ENCODE results near the gene COPS8. TPM values are rescaled to one million over a fixed set of nuclear protein-coding genes. Genes with fewer than 3 reads are reported as not detected.
A peak's percentile ranks its signal among the peaks of the same experiment; 100 is the strongest.

COPS8 gene
- total RNA-seq, 1 donor from 2014 or later, result 156 TPM

DNA sequence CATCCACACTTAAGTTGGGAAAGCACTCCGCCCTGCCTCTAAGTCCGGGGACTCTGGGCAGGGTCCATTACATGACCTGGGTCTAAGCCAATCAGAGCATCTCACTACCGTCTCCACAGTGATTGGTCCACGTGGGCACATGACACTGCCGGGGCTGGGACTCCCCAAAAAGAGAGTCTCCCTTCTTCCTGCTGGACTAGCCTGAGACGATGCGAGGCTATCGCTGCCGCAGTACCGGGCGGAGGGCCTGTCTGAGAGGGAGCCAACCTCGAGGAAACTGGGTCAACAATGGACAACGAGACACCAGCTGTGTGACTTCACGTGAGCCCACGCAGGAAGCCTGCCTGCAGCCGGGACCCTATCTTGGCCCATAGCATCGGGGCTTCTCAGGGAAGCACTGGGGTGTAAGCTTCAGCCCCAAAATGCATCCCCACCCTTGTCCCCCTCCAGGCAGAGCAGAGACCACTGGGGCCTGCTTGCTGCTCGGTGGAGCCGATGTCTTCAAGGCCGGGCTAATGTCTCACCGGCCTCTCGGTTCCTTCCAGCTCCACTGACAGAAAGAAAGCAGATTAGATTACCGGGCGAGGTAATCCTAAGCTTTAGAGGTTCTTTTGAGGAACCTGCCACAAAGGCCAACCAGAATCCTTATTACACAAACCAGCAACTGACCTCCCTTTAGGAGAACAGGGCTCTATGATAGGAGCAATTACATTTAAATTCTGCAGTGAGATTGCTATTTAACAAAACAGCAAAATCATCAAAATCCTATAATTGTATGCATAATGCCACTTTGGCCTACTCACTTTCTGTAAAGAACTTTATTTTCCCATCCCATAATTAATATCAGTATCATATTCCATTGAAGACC, 21.3 kb upstream of the COPS8 start:
- DNase-seq (ENCODE audit: low spot score), result no peak

DNA sequence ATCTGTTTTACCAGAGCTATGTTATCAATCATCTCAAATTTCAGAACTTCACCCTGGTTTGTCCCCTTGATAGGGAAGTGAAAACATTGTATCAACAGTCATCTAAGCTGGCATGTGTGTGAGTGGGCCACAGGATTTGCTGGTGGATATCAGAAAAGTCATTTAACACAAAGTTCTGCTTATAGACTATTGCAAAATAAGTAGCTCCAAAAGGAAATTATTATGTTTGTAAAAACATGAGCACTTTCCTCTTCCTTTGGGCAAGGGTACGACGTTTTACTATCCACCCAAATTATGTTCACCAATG, 20.7 kb upstream of the COPS8 start:
- no peak for DNase-seq (ENCODE audit: low spot score)

- DNase-seq (ENCODE audit: low spot score), result no peak
These were observed 19.3 kb upstream of the COPS8 start for GRCh38 chr2:237066396-237066795.

GRCh38 chr2:237068005-237068576, 17.6 kb upstream of the COPS8 start:
- no peak for DNase-seq (ENCODE audit: low spot score)

DNA sequence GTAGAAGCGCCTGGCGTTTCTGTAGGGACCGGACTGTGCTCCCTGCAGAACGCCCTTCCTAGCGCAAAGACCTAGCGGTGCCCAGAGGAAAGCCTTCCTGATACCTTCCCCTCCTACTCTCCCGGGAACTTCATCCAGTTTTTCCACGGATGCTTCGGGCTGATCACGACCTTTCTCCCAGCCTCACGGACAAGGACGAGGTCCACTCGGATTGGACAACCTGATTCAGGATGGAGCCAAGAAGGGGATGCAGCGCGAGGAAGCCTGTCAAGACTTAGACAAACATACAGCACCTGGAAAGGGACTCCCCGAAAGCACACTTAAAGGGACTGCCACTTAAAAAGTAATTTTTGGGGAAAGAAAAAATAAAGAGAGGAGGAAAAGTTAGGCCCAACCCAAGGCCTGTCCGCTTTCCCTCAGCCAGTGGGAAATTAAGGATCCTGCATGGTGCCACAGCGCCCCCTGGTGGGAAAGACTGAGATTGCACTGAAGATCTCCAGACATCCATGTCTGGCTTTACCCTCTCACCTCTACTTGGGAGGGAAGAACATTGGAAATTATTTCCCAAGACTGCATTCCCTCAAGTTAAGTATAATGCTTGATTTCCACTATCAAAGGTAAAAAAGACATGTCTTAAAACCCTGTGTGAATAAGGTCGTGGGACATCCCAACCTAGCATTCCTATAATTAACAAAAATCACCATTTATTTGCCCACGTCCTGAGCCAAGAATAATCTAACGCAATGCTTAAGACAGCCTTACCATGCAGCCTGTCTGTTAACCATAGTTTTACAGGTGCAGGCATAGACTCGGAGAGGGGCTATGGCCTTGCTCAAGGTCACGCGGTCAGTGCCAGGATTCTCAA, 13.4 kb upstream of the COPS8 start:
- DNase-seq (ENCODE audit: low spot score), result peak; percentile 68

GRCh38 chr2:237073552-237073951, 12.1 kb upstream of the COPS8 start:
- peak; percentile 83 for DNase-seq (ENCODE audit: low spot score)

DNA sequence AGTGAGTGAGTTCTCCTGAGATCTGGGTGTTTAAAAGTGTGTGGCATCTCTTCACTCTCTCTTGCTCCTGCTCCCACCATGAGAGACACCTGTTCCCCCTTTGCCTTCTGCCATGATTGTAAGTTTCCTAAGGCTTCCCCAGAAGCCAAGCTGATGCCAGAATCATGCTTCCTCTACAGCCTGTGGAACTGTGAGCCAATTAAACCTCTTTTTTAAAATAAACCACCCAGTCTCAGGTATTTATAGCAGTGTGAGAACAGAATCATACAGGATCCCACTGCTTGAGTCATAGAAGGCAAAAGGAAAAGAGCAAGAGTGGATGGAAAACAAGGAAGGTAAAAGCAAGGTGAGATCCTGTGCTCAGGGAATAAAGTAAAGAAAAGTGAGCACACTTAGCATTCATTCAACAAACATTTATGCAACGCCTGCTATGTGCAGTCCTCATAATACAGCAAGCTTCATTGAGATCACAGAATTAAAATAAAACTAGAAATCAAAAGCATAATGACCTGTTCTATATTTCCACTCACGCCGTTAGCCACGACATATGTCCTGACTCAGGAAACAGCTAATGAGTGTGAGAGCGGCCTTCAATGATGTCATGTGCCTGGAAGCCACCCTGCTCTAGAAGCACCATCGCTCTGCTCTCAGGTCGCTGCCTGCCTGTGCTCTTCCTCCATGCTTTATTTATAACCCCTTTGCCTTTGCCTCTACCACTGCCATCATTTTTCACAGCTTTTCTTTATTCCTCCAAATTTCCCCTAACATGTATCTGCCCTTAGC, 11.3 kb upstream of the COPS8 start:
- no peak for DNase-seq (ENCODE audit: low spot score)

GRCh38 chr2:237075749-237076599, 9.7 kb upstream of the COPS8 start:
- DNase-seq (ENCODE audit: low spot score), result no peak

- DNase-seq (ENCODE audit: low spot score), result no peak
These were observed 4.1 kb upstream of the COPS8 start for GRCh38 chr2:237081596-237081995.

DNA sequence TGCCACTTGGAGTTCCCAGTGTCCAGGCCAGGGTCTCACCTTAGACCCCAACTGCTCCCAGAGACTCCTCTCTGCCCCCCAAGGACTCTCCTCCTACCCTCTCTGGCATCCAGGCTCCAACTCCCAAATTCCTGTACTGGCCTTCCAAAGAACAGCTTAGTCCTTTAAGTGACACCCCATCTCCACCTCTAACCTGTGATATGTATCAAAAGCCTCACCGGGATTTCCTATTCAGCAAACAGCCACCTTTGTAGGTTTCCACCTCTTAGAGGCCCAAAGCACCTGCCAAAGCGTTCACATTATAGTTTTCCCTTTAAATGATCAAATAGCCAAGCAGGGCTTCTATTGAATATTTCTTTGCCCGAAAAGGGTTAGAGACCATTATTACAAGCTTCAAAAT, 2.7 kb upstream of the COPS8 start:
- DNase-seq (ENCODE audit: low spot score), result no peak

DNA sequence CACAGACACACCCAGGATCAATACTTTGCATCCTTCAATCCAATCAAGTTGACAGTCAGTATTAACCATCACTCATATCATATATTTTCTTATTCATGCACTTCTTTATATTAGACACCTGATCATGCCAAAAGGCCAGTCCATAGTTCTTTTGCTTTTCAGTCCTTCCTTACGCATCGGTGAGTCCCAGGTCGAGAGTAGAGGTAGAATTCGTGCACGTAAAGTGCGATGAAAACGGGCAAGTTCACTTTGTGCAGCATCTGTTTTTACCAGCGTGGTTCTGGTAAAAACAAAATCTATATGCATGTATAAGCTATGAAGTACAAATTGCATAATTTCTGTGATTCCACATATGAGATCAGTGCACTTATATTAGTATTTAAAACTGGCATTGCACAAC, 1.2 kb upstream of the COPS8 start:
- no peak for DNase-seq (ENCODE audit: low spot score)

- DNase-seq (ENCODE audit: low spot score), result no peak
These were observed 5.2 kb downstream of the COPS8 start for GRCh38 chr2:237090906-237091305.

- no peak for DNase-seq (ENCODE audit: low spot score)
These were observed 6.2 kb downstream of the COPS8 start for GRCh38 chr2:237091779-237092436.

DNA sequence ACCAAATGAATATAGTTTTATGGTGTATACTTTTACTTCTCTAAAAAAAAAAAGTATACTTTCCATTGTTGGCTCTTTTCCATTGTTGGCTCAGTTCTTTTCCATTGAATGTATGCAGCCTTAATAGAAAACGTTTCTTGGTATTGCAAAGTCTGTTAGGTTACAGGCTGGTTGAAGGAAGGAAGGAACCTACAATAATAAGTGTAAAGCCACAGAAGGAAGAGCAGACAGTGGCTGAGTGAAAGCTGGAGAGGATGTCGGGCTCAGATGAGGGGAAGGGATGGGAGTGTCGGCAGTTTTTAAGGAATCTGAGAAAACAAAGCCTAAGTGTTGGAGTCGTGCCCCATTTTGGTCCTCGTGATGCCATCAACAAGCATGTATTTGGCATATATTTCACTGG, 6.8 kb downstream of the COPS8 start:
- DNase-seq (ENCODE audit: low spot score), result no peak

DNA sequence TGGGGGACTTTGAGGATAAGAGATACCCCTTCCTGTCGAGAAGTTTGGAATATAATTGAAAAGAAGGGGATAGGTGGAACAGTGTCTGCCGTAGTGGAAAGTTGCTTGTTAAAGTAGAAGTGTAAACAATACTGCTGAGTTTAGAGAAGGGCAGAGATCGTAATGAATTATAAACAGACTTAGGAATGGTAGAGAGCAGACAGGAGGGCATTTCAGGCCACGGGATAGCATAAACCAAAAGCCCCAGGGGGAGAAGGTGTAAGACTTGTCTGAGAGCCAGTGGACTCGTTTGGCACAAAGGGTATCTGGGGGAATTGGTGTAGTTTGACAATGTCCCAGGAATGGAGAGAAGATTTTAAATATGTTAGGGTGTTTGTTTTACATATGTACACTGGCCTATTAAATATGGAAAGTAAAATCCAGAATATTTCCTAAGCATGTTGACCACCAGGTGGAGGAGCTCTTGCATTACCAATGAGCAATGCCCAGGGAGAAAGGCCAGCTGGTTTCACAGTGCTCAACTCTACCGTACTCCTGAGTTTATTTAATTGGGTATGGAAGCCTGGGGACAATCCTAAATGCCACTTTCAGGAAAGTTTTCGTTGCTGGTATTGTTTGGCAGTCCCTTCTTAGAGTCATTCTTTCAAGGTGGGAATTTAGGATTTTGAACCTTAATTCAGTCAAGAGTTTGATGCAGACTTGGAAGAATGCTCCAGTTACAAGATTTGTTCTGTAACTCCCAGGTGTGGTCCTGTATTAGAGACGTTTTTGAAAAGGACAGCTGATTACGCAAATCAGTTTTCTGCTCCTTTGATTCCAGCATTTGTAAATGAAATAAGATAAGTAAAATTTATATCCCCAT, 7.5 kb downstream of the COPS8 start:
- peak; percentile 83 for DNase-seq (ENCODE audit: low spot score)

- DNase-seq (ENCODE audit: low spot score), result no peak
These were observed 10.5 kb downstream of the COPS8 start for GRCh38 chr2:237096201-237096600.

DNA sequence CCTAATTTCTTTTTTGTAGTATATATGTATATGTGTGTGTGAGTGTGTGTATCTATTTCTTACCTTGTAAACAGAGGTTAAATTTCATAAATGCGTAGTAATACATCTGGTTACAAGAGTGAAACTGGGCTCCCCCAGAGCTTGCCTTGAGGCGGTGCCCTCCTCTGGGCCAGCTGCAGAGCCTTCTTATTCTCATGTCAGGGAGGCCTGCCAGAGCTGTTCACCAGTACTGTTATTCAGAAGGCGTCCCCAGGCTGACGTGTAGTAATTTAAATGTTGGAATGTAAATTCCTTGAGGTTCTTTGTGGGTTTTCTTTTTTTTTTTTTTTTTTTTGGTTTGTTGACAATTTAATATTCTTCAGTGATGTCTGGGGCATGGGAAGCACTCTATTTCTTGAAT, 11.2 kb downstream of the COPS8 start:
- DNase-seq (ENCODE audit: low spot score), result peak; percentile 44

- DNase-seq (ENCODE audit: low spot score), result no peak
These were observed 11.7 kb downstream of the COPS8 start for GRCh38 chr2:237097326-237097910.
